Measurements from ENCODE around the gene ARL17A.
"Not testable (repeated sequence)": the region's sequence is repeated elsewhere in the genome, so short reads cannot be mapped to it uniquely, and the experiment has no call there.

Gene ARL17A

GRCh38 chr17:46579083-46580075, at the start of gene ARL17A:
Gene ARL17A, minus strand, starts transcription at chr17:46579691. Its CDS starts 3,369 bp downstream, at chr17:46576322.
- DNase-seq (ENCODE audit: low spot score), result not testable (repeated sequence)

DNA sequence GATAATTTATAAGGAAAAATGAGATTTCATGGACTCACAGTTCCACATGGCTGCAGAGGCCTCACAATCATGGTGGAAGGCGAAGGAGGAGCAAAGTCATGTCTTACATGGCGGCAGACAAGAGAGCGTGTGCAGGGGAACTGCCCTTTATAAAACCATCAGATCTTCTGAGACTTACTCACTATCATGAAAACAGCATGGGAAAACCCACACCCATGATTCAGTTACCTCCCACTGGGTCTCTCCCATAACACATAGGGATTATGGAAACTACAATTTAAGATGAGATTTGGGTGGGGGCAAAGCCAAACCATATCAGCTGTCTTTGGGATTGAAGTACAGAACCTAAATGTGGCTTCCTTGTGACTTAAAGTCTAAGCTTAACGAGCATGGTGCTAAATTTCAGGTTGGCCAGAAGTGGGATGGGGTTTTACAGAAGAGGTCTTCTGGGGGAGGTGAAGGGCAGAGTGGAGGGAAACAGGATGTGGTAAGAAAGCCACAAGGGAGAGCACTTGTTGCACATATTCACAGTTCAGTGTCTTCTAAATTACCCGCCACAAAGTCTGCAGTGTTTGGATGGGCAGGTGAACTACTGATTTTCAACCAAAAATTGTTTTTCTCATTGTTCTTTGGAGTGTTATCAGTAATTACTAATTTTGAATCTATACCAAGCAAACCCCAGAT, 49.4 kb upstream of the ARL17A start:
- not testable (repeated sequence) for DNase-seq (ENCODE audit: low spot score)

DNA sequence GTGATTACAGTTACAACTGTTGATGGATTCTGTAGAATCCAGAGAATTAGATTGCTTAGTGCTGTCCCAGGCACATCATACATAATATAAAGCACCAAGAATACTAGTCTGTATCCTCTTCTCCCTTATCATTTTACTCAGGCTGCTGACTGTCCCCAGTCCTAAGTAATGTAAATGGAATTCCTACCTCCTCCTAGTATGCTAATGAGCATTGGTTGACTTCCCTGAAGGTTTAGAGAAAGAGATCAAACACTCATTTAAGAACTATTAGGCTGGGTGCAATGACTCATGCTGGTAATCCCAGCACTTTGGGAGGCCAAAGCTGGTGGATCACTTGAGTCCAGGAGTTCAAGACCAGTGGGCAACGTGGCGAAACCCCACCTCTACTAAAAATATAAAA, 48.0 kb upstream of the ARL17A start:
- not testable (repeated sequence) for DNase-seq (ENCODE audit: low spot score)

DNA sequence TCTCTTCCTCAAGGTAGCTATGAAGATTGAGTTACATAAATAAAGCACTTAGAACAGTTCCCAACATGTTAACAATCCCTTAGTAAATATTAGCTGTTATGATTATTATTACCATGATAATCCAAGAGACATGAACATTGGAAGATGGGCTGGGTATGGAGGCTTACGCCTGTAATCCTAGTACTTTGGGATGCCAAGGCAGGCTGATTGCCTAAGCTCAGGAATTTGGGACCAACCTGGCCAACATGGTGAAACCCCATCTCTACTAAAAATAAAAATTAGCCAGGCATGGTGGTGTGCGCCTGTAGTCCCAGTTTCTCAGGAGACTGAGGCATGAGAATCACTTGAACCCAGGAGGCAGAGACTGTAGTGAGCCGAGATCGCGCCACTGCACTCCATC, 45.2 kb upstream of the ARL17A start:
- not testable (repeated sequence) for DNase-seq (ENCODE audit: low spot score)

- not testable (repeated sequence) for DNase-seq (ENCODE audit: low spot score)
Observed at GRCh38 chr17:46623790-46624189, 44.3 kb upstream of the ARL17A start.

- not testable (repeated sequence) for DNase-seq (ENCODE audit: low spot score)
Observed at GRCh38 chr17:46618975-46619374, 39.5 kb upstream of the ARL17A start.

GRCh38 chr17:46617121-46617520, 37.6 kb upstream of the ARL17A start:
- not testable (repeated sequence) for DNase-seq (ENCODE audit: low spot score)

DNA sequence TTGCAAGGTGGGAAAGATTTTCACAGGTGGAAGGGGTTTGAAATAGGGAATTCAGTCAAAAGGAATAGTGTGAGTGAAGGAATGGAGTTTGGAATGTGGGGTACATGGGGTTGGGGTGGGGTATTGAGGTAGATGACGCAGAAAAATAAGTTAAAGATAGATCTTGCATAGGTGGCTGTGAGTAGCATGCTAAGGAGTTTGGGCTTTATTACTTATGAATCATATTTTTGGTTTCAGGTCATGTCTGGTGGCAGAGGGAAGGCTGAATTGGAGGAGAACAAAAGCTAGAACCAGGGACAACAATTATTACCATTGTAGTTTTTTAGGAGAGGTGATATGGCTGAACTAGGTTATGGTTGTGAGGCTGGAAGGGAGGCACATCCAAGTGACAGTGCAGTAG, 34.4 kb upstream of the ARL17A start:
- not testable (repeated sequence) for DNase-seq (ENCODE audit: low spot score)

GRCh38 chr17:46611304-46611703, 31.8 kb upstream of the ARL17A start:
- not testable (repeated sequence) for DNase-seq (ENCODE audit: low spot score)

DNA sequence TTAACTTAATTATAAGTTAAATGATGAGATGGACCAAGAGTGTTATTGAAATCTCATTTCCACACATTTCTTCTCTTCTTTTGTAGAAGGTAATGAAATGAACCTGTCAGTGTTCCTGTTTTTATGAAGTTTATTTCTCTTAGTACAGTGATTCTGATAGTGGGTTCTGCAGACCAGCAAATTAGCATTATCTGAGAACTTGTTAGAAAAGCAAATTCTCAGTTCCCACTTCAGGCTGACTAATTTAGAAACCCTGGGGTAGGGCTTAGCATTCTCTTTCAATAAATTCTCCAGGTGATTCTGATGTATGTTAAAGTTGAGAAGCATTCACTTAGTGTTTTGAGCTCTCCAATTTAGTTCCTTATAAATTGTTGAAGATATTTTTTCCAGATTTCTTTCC, 23.6 kb upstream of the ARL17A start:
- not testable (repeated sequence) for DNase-seq (ENCODE audit: low spot score)

- DNase-seq (ENCODE audit: low spot score), result not testable (repeated sequence)
Observed at GRCh38 chr17:46600767-46601166, 21.3 kb upstream of the ARL17A start.

- not testable (repeated sequence) for DNase-seq (ENCODE audit: low spot score)
Observed at GRCh38 chr17:46598344-46598931, 18.9 kb upstream of the ARL17A start.

DNA sequence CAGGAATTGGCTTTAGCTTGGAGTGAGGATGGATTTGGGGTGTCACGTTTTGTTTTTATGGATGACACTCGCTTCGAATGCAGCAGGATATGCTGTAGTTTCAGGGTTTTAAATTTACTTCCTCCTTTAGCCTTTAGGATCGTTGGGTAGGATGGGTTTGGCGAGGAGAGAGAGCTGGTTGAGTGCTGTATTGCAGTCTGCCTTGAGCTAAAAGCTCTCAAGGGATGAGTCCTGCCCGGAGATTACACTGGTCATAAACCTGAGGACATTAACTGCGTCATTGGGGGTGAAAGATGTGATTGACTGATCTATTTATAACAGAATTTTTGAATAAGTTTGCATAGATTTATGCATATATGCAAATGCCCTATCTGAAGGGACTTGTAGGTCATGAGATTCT, 11.8 kb upstream of the ARL17A start:
- not testable (repeated sequence) for DNase-seq (ENCODE audit: low spot score)

- not testable (repeated sequence) for DNase-seq (ENCODE audit: low spot score)
Observed at GRCh38 chr17:46590157-46591146, 11.0 kb upstream of the ARL17A start, which contains the start of gene NSF. Gene NSF, plus strand, starts transcription at chr17:46590669. Its CDS starts 107 bp downstream, at chr17:46590776.

DNA sequence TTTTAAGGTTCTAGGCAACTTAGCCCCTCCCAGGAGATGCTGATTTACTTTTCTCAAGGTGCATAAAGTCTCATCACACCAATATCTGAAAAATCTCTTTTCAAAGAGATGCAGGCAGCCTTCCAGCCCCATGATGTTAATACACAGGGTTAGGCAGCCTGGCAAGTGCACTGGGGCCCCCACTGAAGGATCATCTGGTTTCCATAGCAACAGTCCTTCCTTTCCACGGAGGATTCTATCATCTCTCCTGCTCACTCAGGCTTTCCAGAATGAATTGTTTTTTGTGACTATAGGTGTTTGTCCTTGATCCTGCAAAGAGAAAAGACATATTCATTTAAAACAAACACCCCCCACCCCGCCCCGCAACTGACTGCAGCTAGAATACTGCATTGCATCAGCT, 6.0 kb upstream of the ARL17A start:
- not testable (repeated sequence) for DNase-seq (ENCODE audit: low spot score)

DNA sequence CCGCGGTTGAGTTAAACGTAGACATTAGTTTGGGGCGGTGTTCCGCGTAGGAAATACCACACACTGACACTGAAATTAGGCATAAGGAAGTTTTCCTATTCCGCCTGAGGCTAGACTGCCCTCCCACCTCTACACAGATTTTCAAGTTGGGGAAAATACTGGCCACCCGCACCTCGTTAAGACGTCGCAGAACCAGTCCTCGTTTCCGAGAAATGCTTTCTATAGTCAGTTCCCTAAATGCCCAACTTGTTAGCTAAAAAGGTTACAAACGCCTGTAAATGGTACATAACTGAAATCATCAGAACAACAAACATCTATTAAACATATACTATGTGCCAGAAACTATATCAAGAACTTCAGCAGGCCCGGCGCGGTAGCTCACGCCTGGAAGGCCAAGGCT, 591 bp upstream of the ARL17A start:
- DNase-seq (ENCODE audit: low spot score), result not testable (repeated sequence)

- not testable (repeated sequence) for DNase-seq (ENCODE audit: low spot score)
Observed at GRCh38 chr17:46571796-46572195, 7.7 kb downstream of the ARL17A start.

GRCh38 chr17:46566980-46567379, 12.5 kb downstream of the ARL17A start:
- DNase-seq (ENCODE audit: low spot score), result not testable (repeated sequence)

DNA sequence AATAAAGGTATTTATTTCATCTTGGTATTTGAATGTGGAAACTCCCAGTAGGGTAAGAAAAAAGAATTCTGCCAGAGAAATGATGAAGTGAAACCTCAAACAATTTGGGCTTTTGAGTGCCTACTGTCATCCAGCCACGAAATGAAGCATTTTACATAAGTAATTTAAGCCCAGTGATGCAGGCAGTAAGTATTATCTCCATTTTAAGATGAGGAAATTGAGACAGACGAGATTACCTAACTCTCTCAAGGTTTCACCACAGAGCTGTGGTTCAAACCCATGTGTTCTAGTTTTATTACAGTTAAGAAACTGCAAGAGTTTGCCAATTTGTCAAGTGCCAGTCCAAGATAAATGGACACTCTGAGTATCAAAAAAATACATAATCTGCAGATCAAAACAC, 13.2 kb downstream of the ARL17A start:
- not testable (repeated sequence) for DNase-seq (ENCODE audit: low spot score)

- not testable (repeated sequence) for DNase-seq (ENCODE audit: low spot score)
Observed at GRCh38 chr17:46560048-46560447, 19.4 kb downstream of the ARL17A start.

DNA sequence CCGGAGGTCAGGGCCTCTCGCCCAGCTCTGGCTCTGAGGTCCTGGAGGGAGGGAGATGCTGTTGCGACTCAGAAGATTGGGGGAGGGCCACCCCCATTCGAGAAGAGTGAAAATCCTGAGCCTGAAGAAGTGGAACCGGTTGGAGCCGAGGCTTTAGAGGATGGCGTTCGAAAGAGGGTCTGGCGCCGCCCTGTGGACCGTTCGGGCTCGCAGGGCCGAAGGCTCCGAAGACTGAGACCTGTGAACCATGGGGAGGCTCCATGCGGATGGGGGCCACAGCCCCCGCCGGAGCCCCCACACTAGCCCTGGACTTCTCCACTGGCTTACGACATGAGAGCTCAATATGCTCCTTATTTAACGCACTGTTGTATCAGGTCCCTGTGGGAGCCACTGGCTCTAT, 20.3 kb downstream of the ARL17A start:
- not testable (repeated sequence) for DNase-seq (ENCODE audit: low spot score)

Data from AG20443 (cell line).